ENCODE measurements around the gene TRRAP. TPM values are rescaled to one million over a fixed set of nuclear protein-coding genes. Genes with fewer than 3 reads are reported as not detected.
"Not testable (repeated sequence)": the region's sequence is repeated elsewhere in the genome, so short reads cannot be mapped to it uniquely, and the experiment has no call there.

Gene TRRAP
- total RNA-seq, 4 donors from 2014 or later: 34.3 to 52.5 (median 39.5) TPM

- TF ChIP-seq EP300 (IDR thresholded peaks at IDR 0.05): no peak
- peak in 1 of 5 experiments; percentile 9 for TF ChIP-seq CTCF (IDR thresholded peaks at IDR 0.05)
- Histone ChIP-seq H3K27me3 (no peaks in the 10 kb centered on the region), H3K27ac (no peak overlapping the region), H3K4me3 (no peak overlapping the region), H3K4me1 (peaks cover 0 to 7% (median 0%) of the 10 kb centered on the region in 4 donors), H3K9me3 (no peaks in the 10 kb centered on the region), H3K36me3 (no peaks in the 10 kb centered on the region)
- no peak for DNase-seq (ENCODE audit: low spot score in 2 of 2)
- WGBS, 2 donors: 18 to 21% methylated on average over 10 of the region's 10 CpGs
Measured at GRCh38 chr7:98836811-98837629, 41.3 kb upstream of the TRRAP start.

- TF ChIP-seq EP300 (IDR thresholded peaks at IDR 0.05) (no peak), POLR2A (IDR thresholded peaks at IDR 0.05) (no peak), CTCF (IDR thresholded peaks at IDR 0.05) (no peak)
- Histone ChIP-seq H3K36me3 (no peaks in the 10 kb centered on the region), H3K4me3 (no peak overlapping the region), H3K9me3 (no peaks in the 10 kb centered on the region), H3K4me1 (peaks cover 0 to 7% (median 0%) of the 10 kb centered on the region in 4 donors), H3K27me3 (no peaks in the 10 kb centered on the region), H3K27ac (no peak overlapping the region)
- no peak for DNase-seq (ENCODE audit: low spot score in 2 of 2)
- WGBS, 2 donors: 43 to 63% methylated on average over 5 of the region's 5 CpGs
Measured at GRCh38 chr7:98837630-98837972, 40.7 kb upstream of the TRRAP start.

GRCh38 chr7:98840096-98840495, 38.2 kb upstream of the TRRAP start:
- Histone ChIP-seq H3K36me3 (no peaks in the 10 kb centered on the region), H3K4me1 (peaks cover 0 to 7% (median 0%) of the 10 kb centered on the region in 4 donors), H3K27me3 (no peaks in the 10 kb centered on the region), H3K4me3 (no peak overlapping the region), H3K9me3 (no peaks in the 10 kb centered on the region), H3K27ac (no peak overlapping the region)
- TF ChIP-seq EP300 (IDR thresholded peaks at IDR 0.05) (no peak), POLR2A (IDR thresholded peaks at IDR 0.05) (no peak), CTCF (IDR thresholded peaks at IDR 0.05) (no peak)
- WGBS, 2 donors: 61 to 69% methylated on average over 11 of the region's 11 CpGs
- DNase-seq (ENCODE audit: low spot score in 2 of 2): no peak

- no peak for DNase-seq (ENCODE audit: low spot score in 2 of 2)
- no peak for TF ChIP-seq EP300 (IDR thresholded peaks at IDR 0.05)
- TF ChIP-seq CTCF (IDR thresholded peaks at IDR 0.05): no peak
- TF ChIP-seq POLR2A (IDR thresholded peaks at IDR 0.05): no peak
- 27 to 46% methylated on average over 4 of the region's 4 CpGs for WGBS, 2 donors
- H3K4me3 ChIP-seq: no peak overlapping the region
- no peak overlapping the region for H3K27ac ChIP-seq
- H3K27me3 ChIP-seq: no peaks in the 10 kb centered on the region
- peaks cover 0 to 7% (median 0%) of the 10 kb centered on the region in 4 donors for H3K4me1 ChIP-seq
- no peaks in the 10 kb centered on the region for H3K9me3 ChIP-seq
- no peaks in the 10 kb centered on the region for H3K36me3 ChIP-seq
Measured at GRCh38 chr7:98840722-98841121, 37.6 kb upstream of the TRRAP start.

- DNase-seq (ENCODE audit: low spot score in 2 of 2): peak; percentile 40 to 72
- H3K27me3 ChIP-seq: no peaks in the 10 kb centered on the region
- no peaks in the 10 kb centered on the region for H3K36me3 ChIP-seq
- WGBS, 2 donors: 39 to 57% methylated on average over 8 to 11 of the region's 11 CpGs
- H3K4me3 ChIP-seq: no peak overlapping the region
- H3K4me1 ChIP-seq: peaks cover 0 to 7% (median 0%) of the 10 kb centered on the region in 4 donors
- H3K27ac ChIP-seq: no peak overlapping the region
- no peaks in the 10 kb centered on the region for H3K9me3 ChIP-seq
- TF ChIP-seq CTCF (IDR thresholded peaks at IDR 0.05) (peak; percentile 90 to 96 (median 93)), EP300 (IDR thresholded peaks at IDR 0.05) (no peak), POLR2A (IDR thresholded peaks at IDR 0.05) (no peak)
Measured at GRCh38 chr7:98841179-98841997, 36.9 kb upstream of the TRRAP start.

- not testable (repeated sequence) for H3K4me1 ChIP-seq; H3K9me3 ChIP-seq; H3K27ac ChIP-seq; H3K4me3 ChIP-seq; H3K27me3 ChIP-seq; DNase-seq (ENCODE audit: low spot score in 2 of 2); H3K36me3 ChIP-seq
- WGBS, 2 donors: 78 to 88% methylated on average over 2 of the region's 2 CpGs
Measured at GRCh38 chr7:98842552-98842951, 35.8 kb upstream of the TRRAP start.
